ENCODE data around the gene PPM1E.
"Not testable (repeated sequence)": the region's sequence is repeated elsewhere in the genome, so short reads cannot be mapped to it uniquely, and the experiment has no call there.

The PPM1E gene

DNA sequence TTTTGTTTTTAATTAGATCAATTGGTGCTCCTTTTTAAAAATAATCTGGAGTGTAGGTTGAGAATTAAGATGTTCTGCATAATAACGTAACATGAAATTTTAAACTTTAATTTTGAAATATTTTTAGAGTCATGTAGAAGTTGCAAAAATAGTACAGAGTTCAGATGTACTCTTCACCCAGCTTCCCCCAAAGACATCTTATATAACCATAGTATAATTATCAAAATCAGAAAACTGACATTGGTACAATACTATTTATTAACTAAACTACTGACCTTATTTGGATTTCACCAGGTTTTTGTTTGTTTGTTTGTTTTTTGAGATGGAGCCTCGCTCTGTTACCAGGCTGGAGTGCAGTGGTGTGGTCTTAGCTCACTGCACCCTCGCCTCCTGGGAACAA lies 76.9 kb downstream of the PPM1E start:
- peaks cover 5% of the 10 kb centered on the region for H3K36me3 Mint-ChIP-seq (ENCODE audit: low read depth)
- H3K4me3 Mint-ChIP-seq = no peak overlapping the region
- no peak for TF ChIP-seq CTCF (IDR thresholded peaks at IDR 0.05)
- H3K27me3 Mint-ChIP-seq (ENCODE audit: low read depth, poor library complexity) = no peaks in the 10 kb centered on the region
- H3K27ac Mint-ChIP-seq = no peak overlapping the region
- H3K4me1 Mint-ChIP-seq = no peaks in the 10 kb centered on the region
- peaks cover 45% of the 10 kb centered on the region for H3K9me3 Mint-ChIP-seq
- DNase-seq = no peak

DNA sequence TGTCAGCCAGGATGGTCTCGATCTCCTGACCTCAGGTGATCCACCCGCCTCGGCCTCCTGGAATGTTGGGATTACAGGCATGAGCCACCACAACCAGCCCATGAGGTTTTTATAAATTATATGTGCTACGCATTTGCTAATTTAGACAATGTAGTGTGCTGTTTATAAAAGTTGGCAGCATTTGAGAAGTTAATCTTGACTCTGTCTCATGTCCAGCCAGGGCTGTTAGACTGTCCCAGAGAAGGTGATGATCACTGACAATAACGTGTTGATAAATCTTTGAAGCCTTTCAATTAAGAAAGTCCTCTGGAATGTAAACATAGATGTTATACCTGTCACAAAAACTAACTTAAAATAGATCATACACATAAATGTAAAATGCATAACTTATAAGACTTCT lies 82.0 kb downstream of the PPM1E start:
- Mint-ChIP-seq H3K4me3 (no peak overlapping the region), H3K9me3 (peaks cover 22% of the 10 kb centered on the region), H3K27me3 (ENCODE audit: low read depth, poor library complexity) (no peaks in the 10 kb centered on the region), H3K36me3 (ENCODE audit: low read depth) (peaks cover 5% of the 10 kb centered on the region), H3K27ac (no peak overlapping the region), H3K4me1 (no peaks in the 10 kb centered on the region)
- TF ChIP-seq CTCF (IDR thresholded peaks at IDR 0.05) = no peak
- DNase-seq = no peak

DNA sequence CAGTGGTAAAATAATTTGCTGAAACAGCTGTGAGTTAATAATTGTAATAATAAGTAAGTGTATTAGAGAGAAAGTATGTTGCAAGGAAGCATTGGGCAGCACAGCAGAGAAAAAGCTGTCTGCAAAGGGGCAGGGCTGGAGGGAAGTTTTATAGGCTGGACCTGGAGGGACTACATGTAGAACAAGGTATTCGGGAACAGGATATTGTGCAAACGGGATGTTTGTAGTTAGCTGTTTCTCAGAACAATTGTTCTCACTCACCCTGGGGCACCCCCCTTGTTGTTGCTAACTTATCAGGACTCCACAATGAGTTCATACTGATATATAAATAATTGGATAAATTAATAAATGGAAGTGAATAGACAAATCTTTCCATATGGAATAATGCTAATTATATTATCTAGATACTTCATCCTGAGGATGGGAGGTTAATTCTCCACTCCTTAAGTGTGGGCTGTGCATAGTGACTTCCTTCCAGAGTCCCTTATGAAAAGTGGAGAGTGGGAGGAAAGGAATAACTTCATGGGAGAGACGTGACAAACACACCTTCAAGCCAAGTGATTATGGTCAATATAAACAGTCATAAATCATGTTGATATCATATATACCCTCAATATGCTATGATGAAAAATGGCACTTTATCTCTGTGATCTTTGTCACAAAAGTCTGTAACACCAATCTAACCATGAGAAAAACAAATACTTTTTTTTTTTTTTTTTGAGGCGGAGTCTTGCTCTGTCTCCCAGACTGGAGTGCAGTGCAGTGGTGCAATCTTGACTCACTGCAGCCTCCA lies 85.4 kb downstream of the PPM1E start:
- Mint-ChIP-seq H3K4me3 (no peak overlapping the region), H3K4me1 (no peaks in the 10 kb centered on the region), H3K27me3 (ENCODE audit: low read depth, poor library complexity) (no peaks in the 10 kb centered on the region), H3K36me3 (ENCODE audit: low read depth) (no peaks in the 10 kb centered on the region), H3K27ac (no peak overlapping the region), H3K9me3 (peaks cover 4% of the 10 kb centered on the region)
- no peak for DNase-seq
- TF ChIP-seq CTCF (IDR thresholded peaks at IDR 0.05) = no peak

DNA sequence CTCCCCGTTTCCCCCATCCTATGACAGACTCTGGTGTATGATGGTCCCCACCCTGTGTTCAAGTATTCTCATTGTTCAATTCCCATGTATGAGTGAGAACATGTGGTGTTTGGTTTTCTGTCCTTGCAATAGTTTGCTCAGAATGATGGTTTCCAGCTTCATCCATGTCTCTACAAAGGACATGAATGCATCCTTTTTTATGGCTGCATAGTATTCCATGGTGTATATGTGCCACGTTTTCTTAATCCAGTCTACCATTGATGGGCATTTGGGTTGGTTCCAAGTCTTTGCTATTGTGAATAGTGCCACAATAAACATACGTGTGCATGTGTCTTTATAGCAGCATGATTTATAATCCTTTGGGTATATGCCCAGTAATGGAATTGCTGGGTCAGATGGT lies 90.8 kb downstream of the PPM1E start:
- not testable (repeated sequence) for DNase-seq; H3K27ac Mint-ChIP-seq; H3K4me1 Mint-ChIP-seq; H3K4me3 Mint-ChIP-seq; H3K36me3 Mint-ChIP-seq (ENCODE audit: low read depth); H3K27me3 Mint-ChIP-seq (ENCODE audit: low read depth, poor library complexity)
- H3K9me3 Mint-ChIP-seq = peaks cover 48% of the 10 kb centered on the region

DNA sequence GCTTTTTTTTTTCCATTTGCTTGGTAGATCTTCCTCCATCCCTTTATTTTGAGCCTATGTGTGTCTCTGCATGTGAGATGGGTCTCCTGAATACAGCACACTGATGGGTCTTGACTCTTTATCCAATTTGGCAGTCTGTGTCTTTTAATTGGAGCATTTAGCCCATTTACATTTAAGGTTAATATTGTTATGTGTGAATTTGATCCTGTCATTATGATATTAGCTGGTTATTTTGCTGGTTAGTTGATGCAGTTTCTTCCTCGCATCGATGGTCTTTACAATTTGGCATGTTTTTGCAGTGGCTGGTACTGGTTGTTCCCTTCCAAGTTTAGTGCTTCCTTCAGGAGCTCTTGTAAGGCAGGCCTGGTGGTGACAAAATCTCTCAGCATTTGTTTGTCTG lies 94.5 kb downstream of the PPM1E start:
- not testable (repeated sequence) for H3K27ac Mint-ChIP-seq; H3K4me3 Mint-ChIP-seq; H3K4me1 Mint-ChIP-seq; H3K27me3 Mint-ChIP-seq (ENCODE audit: low read depth, poor library complexity); DNase-seq
- peaks cover 64% of the 10 kb centered on the region for H3K9me3 Mint-ChIP-seq
- peaks cover 10% of the 10 kb centered on the region for H3K36me3 Mint-ChIP-seq (ENCODE audit: low read depth)

DNA sequence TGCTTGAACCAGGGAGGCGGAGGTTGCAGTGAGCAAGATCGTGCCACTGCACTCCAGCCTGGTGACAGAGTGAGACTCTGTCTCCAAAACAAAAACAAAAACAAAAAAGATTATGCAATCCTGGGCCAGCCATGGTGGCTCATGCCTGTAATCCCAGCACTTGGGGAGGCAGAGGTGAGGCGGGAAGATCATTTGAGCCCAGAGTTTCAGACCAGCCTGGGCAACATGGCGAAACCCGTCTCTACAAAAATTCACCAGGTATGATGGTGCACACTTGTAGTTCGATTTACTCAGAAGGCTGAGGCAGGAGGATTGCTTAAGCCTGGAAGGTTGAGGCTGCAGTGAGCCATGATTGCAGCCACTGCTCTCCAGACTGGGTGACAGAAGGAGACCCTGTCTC lies 109.6 kb downstream of the PPM1E start:
- DNase-seq = no peak
- Mint-ChIP-seq H3K4me1 (no peaks in the 10 kb centered on the region), H3K36me3 (ENCODE audit: low read depth) (no peaks in the 10 kb centered on the region), H3K4me3 (no peak overlapping the region), H3K9me3 (peaks cover 7% of the 10 kb centered on the region), H3K27ac (no peak overlapping the region), H3K27me3 (ENCODE audit: low read depth, poor library complexity) (no peaks in the 10 kb centered on the region)
- TF ChIP-seq CTCF (IDR thresholded peaks at IDR 0.05) = no peak

DNA sequence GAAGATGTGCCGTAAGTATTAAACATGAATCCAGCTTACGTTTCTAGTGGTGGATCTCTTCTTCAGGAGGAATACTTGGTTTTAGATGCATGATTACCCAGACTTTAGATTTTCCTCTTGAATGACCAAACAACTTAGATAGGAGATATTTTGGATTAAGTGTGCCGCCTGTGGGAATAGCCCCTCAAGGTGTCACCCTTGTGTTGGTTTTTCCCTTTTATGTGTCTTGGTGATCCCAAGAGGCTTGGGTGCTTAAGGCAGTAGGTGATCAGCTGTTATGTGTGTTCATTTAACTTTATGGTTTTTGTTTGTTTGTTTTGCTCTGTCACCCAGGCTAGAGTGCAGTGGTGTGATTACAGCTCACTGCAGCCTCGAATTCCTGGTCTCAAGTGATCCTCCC lies 115.1 kb downstream of the PPM1E start:
- Mint-ChIP-seq H3K9me3 (no peaks in the 10 kb centered on the region), H3K4me3 (no peak overlapping the region), H3K36me3 (ENCODE audit: low read depth) (no peaks in the 10 kb centered on the region), H3K27ac (no peak overlapping the region), H3K27me3 (ENCODE audit: low read depth, poor library complexity) (no peaks in the 10 kb centered on the region), H3K4me1 (no peaks in the 10 kb centered on the region)
- DNase-seq = no peak
- TF ChIP-seq CTCF (IDR thresholded peaks at IDR 0.05) = no peak

Measured in nephron progenitor cell (in vitro differentiated cells).